Activated CD4-positive, alpha-beta T cell treated with anti-CD3 and anti-CD28 coated beads, Interleukin-2, amount 50 U/mL, for 16 hours (primary cell): ENCODE results near the gene LCNL1.
A peak's percentile ranks its signal among the peaks of the same experiment; 100 is the strongest.
"Not testable (repeated sequence)": the region's sequence is repeated elsewhere in the genome, so short reads cannot be mapped to it uniquely, and the experiment has no call there.

Experiments
- DNase-seq: peaks from one replicate; pipeline ENCODE4 v3.0.0-alpha.2; 2020

Gene LCNL1

GRCh38 chr9:136995362-136995761, 12.6 kb downstream of the LCNL1 start:
- no peak for DNase-seq

- no peak for DNase-seq
These were observed 13.0 kb downstream of the LCNL1 start for GRCh38 chr9:136995772-136996311.

- DNase-seq = peak; percentile 20
These were observed 13.8 kb downstream of the LCNL1 start, which contains the start of gene CLIC3 for GRCh38 chr9:136996361-136997292. CLIC3 (minus strand) TSS chr9:136996568; CDS start chr9:136996543, 25 bp downstream.

GRCh38 chr9:136997371-136997770, 14.6 kb downstream of the LCNL1 start:
- DNase-seq = no peak

GRCh38 chr9:136997830-136998234, 15.0 kb downstream of the LCNL1 start:
- peak; percentile 27 for DNase-seq

GRCh38 chr9:137000177-137000930, 17.6 kb downstream of the LCNL1 start:
- DNase-seq = peak; percentile 70

- no peak for DNase-seq
These were observed 19.3 kb downstream of the LCNL1 start for GRCh38 chr9:137001857-137002645.

GRCh38 chr9:137002646-137003041, 19.9 kb downstream of the LCNL1 start:
- DNase-seq = no peak

- DNase-seq = not testable (repeated sequence)
These were observed 21.5 kb downstream of the LCNL1 start for GRCh38 chr9:137004285-137004684.

GRCh38 chr9:137006116-137007003, 23.6 kb downstream of the LCNL1 start:
- DNase-seq = no peak

- DNase-seq = no peak
These were observed 24.5 kb downstream of the LCNL1 start for GRCh38 chr9:137007108-137007815.

- DNase-seq = no peak
These were observed 25.1 kb downstream of the LCNL1 start for GRCh38 chr9:137007816-137008270.

- no peak for DNase-seq
These were observed 25.5 kb downstream of the LCNL1 start for GRCh38 chr9:137008312-137008711.

GRCh38 chr9:137009217-137009616, 26.4 kb downstream of the LCNL1 start:
- no peak for DNase-seq

- no peak for DNase-seq
These were observed 27.3 kb downstream of the LCNL1 start for GRCh38 chr9:137009938-137010732.

- no peak for DNase-seq
These were observed 28.4 kb downstream of the LCNL1 start for GRCh38 chr9:137011156-137011555.

- no peak for DNase-seq
These were observed 29.3 kb downstream of the LCNL1 start for GRCh38 chr9:137011907-137012675.

GRCh38 chr9:137012694-137013570, 30.1 kb downstream of the LCNL1 start:
- no peak for DNase-seq
